GM19043 (cell line): ENCODE measurements around the gene RAB40C.

Experiments used
- ATAC-seq: cut with Tn5 transposase; IDR thresholded peaks from one replicate; pipeline ENCODE4 v1.9.1; 2021; ENCODE audit warnings: low read depth; ENCODE audit not compliant: unreplicated experiment

The RAB40C gene

DNA sequence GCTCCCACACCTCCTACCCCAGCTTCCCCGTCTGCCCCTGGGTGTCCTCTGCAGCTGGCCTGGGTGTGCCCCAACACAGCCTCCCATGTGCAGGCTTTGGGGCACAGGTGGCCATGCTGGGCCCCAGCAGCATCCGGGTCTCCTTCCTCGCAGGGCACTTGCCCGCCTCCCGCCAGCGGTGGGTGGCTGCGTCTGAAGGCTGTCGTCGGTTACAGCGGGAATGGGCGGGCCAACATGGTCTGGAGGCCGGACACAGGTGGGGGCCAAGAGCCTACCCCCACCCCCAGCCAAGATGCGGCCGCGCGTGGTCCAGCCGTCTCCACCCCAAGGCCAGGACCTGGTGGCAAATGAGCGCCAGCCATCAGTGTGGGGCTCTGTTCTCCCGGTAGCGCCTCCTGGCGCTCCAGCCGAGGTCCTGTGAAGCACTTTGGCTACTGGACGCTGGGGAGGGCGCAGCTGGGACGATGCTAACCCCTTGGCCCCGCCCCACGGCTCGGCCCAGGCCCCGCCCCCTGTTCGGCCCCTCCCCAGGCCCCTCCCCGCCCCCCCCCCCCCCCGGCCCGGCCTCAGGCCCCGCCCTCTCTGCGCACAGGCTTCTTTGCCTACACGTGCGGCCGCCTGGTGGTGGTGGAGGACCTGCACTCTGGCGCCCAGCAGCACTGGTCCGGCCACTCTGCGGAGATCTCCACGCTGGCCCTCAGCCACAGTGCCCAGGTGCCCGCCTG lies 70.8 kb downstream of the RAB40C start:
- ATAC-seq = peak; percentile 57

DNA sequence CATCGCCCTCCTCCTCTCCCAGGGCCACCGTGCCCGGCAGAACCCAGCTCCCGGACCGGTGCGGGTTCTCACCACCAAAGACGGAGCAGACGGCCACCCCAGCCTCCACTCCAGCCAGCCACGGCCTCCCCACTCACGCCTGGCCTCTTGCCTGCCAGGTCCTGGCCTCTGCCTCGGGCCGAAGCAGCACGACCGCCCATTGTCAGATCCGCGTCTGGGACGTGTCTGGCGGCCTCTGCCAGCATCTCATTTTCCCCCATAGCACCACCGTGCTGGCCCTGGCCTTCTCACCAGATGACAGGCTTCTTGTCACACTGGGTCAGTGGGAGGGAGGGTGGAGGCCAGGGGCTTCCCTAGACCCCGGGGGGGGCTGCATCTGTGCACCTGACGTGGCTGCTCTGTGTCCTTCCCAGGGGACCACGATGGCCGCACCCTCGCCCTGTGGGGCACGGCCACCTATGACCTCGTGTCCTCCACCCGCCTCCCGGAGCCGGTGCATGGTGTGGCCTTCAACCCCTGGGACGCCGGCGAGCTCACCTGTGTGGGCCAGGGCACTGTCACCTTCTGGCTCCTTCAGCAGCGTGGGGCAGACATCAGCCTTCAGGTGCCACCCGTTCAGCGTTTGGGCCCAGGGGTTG lies 71.4 kb downstream of the RAB40C start:
- no peak for ATAC-seq

DNA sequence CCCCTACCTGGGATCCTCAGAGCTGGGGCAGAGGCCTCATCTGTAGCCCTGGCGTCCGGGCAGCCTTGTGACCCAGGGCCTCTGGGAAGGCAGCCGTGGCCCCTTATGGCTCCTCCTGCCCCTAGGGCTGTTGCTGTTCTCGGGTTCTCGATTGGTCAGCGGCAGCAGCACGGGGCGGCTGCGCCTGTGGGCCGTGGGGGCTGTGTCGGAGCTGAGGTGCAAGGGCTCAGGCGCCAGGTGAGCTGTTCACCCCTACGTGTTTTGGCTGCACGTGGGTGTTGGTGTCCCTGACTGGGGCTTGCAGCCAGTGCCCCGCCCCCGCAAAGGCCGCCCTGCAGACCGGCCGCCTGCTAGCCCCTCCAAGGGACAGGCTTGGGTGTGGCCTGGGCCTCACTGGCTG lies 72.2 kb downstream of the RAB40C start:
- ATAC-seq = no peak

GRCh38 chr16:662597-662996 lies 72.7 kb downstream of the RAB40C start:
- no peak for ATAC-seq

DNA sequence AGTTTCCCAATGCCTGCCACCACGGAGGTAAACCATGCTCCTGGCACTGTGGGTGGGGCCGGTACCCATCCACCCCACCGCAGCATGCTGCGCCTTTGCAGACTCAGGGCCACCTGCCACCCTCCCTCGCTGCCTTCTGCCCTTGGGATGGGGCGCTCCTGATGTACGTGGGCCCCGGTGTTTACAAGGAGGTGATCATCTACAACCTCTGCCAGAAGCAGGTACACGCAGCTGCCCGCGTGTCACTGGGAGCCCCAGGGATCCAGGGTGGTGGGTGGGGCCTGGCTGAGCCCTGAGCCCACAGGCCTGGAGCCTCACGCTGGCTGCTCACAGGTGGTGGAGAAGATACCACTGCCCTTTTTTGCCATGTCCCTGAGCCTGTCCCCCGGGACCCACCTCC lies 76.7 kb downstream of the RAB40C start:
- ATAC-seq = no peak

- no peak for ATAC-seq
Measured at GRCh38 chr16:667113-667779, 77.4 kb downstream of the RAB40C start.

GRCh38 chr16:667780-668518 lies 78.1 kb downstream of the RAB40C start, which contains the start of gene RHOT2:
Gene RHOT2, plus strand, starts transcription at chr16:668132. Its CDS starts 68 bp downstream, at chr16:668200.
- ATAC-seq = peak; percentile 91

- ATAC-seq = no peak
Measured at GRCh38 chr16:668519-669171, 78.8 kb downstream of the RAB40C start.

DNA sequence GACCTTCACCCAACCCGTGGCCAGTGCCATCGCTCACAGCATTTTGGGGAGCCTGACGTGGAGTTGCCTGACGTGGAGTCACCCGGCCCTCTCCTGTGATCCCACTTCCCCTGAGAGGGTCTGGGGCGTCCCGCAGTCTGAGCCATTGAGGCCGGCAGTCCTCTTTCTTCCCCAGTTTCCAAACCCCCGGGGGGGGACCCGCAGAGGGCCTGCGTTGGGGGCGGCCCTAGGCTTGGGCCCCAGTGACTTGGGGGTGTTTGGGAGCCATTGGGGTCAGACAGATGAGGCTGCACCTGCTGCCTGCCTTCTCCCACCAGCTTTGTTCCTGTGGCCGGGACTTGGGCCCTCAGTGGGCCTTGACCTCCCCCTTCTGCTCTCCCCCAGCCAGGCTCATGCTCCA lies 79.8 kb downstream of the RAB40C start:
- ATAC-seq = no peak

- no peak for ATAC-seq
Measured at GRCh38 chr16:670485-671352, 80.9 kb downstream of the RAB40C start.

- no peak for ATAC-seq
Measured at GRCh38 chr16:671353-672131, 81.7 kb downstream of the RAB40C start.

GRCh38 chr16:672371-672770 lies 82.5 kb downstream of the RAB40C start:
- no peak for ATAC-seq

GRCh38 chr16:672851-673250 lies 83.0 kb downstream of the RAB40C start:
- ATAC-seq = no peak

- no peak for ATAC-seq
Measured at GRCh38 chr16:673399-673991, 83.6 kb downstream of the RAB40C start.

- no peak for ATAC-seq
Measured at GRCh38 chr16:674214-674881, 84.5 kb downstream of the RAB40C start.

- no peak for ATAC-seq
Measured at GRCh38 chr16:674968-675883, 85.4 kb downstream of the RAB40C start, which contains the start of gene RHBDL1. Gene RHBDL1, plus strand, starts transcription at chr16:675671. Its CDS starts 120 bp downstream, at chr16:675791.
